Measurements from ENCODE around the gene ADAMTS5.
A peak's percentile ranks its signal among the peaks of the same experiment; 100 is the strongest.

DNA sequence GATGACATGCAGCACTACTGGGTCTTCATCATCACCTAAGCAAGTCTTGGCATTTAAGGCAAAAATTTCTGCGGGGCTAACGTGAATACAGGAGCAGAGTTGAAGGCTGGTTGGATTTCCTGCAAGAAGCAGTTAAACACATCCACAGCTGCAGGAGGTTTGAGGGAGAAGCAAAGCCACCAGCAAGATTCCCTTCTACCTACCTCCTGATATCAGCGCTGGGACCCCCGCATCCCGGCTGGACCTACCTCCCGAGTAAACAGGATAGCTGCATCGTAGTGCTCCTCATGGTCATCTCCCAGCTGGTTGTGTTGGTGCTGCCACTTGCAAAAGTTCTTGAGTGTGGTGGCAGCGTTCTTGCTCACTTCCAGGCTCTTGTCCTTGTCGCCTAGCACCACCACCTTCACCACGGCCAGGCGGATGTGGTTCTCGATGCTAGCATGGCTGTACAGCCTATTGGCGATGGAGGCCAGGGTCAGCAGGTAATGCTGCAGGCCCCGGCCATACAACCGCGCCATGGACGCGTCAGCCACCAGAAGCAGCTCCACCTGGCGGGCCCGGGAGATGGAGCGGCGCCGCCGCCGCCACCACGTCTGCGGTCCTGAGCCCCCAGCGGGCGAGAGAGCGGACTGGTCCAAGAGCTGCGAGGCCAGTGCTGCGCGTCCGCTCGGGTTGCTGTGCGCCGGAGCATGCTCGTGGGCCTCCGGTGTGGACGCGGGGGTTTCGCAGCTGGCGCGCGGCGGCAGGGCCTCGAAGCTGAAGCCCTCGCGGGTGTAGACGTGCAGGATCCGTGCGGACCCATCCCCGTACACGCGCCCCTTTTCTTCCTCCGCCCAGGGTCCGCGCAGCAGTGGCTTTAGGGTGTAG lies 1.6 kb downstream of the ADAMTS5 start:
- TF ChIP-seq CTCF (IDR thresholded peaks at IDR 0.05) (peak in 1 of 2 donors; percentile 19), POLR2AphosphoS5 (IDR thresholded peaks at IDR 0.05) (no peak), POLR2A (IDR thresholded peaks at IDR 0.05) (peak in 1 of 2 donors; percentile 16)
